ENCODE measurements around the gene RICTOR.
"Not testable (repeated sequence)": the region's sequence is repeated elsewhere in the genome, so short reads cannot be mapped to it uniquely, and the experiment has no call there.

The RICTOR gene

GRCh38 chr5:39014561-39014960 lies 59.6 kb downstream of the RICTOR start:
- DNase-seq (ENCODE audit: low read depth in 1 of 2, low spot score in 1 of 2) = no peak

GRCh38 chr5:39013938-39014337 lies 60.3 kb downstream of the RICTOR start:
- DNase-seq (ENCODE audit: low read depth in 1 of 2, low spot score in 1 of 2) = no peak

- DNase-seq (ENCODE audit: low read depth in 1 of 2, low spot score in 1 of 2) = not testable (repeated sequence)
These were observed 63.2 kb downstream of the RICTOR start for GRCh38 chr5:39010958-39011357.

- no peak for DNase-seq (ENCODE audit: low read depth in 1 of 2, low spot score in 1 of 2)
These were observed 64.2 kb downstream of the RICTOR start for GRCh38 chr5:39009981-39010380.

- DNase-seq (ENCODE audit: low read depth in 1 of 2, low spot score in 1 of 2) = no peak
These were observed 64.9 kb downstream of the RICTOR start for GRCh38 chr5:39009280-39009679.

- DNase-seq (ENCODE audit: low read depth in 1 of 2, low spot score in 1 of 2) = no peak
These were observed 67.5 kb downstream of the RICTOR start for GRCh38 chr5:39006650-39007049.

- no peak for DNase-seq (ENCODE audit: low read depth in 1 of 2, low spot score in 1 of 2)
These were observed 68.5 kb downstream of the RICTOR start for GRCh38 chr5:39005566-39006232.

GRCh38 chr5:39001683-39002082 lies 72.5 kb downstream of the RICTOR start:
- no peak for DNase-seq (ENCODE audit: low read depth in 1 of 2, low spot score in 1 of 2)

- DNase-seq (ENCODE audit: low read depth in 1 of 2, low spot score in 1 of 2) = no peak
These were observed 75.2 kb downstream of the RICTOR start for GRCh38 chr5:38999037-38999436.

GRCh38 chr5:38997591-38997990 lies 76.6 kb downstream of the RICTOR start:
- DNase-seq (ENCODE audit: low read depth in 1 of 2, low spot score in 1 of 2) = no peak

GRCh38 chr5:38996123-38996522 lies 78.1 kb downstream of the RICTOR start:
- no peak for DNase-seq (ENCODE audit: low read depth in 1 of 2, low spot score in 1 of 2)

- no peak for DNase-seq (ENCODE audit: low read depth in 1 of 2, low spot score in 1 of 2)
These were observed 79.8 kb downstream of the RICTOR start for GRCh38 chr5:38994324-38994927.

- not testable (repeated sequence) for DNase-seq (ENCODE audit: low read depth in 1 of 2, low spot score in 1 of 2)
These were observed 84.1 kb downstream of the RICTOR start for GRCh38 chr5:38989974-38990719.

- no peak for DNase-seq (ENCODE audit: low read depth in 1 of 2, low spot score in 1 of 2)
These were observed 88.2 kb downstream of the RICTOR start for GRCh38 chr5:38985909-38986452.

GRCh38 chr5:38979535-38979934 lies 94.7 kb downstream of the RICTOR start:
- DNase-seq (ENCODE audit: low read depth in 1 of 2, low spot score in 1 of 2) = no peak

- DNase-seq (ENCODE audit: low read depth in 1 of 2, low spot score in 1 of 2) = no peak
These were observed 96.2 kb downstream of the RICTOR start for GRCh38 chr5:38978036-38978435.

GRCh38 chr5:38968665-38969064 lies 105.5 kb downstream of the RICTOR start:
- no peak for DNase-seq (ENCODE audit: low read depth in 1 of 2, low spot score in 1 of 2)

- no peak for DNase-seq (ENCODE audit: low read depth in 1 of 2, low spot score in 1 of 2)
These were observed 112.5 kb downstream of the RICTOR start for GRCh38 chr5:38961691-38962090.

GRCh38 chr5:38953426-38954012 lies 120.7 kb downstream of the RICTOR start:
- DNase-seq (ENCODE audit: low read depth in 1 of 2, low spot score in 1 of 2) = no peak

GRCh38 chr5:38948501-38948900 lies 125.7 kb downstream of the RICTOR start:
- DNase-seq (ENCODE audit: low read depth in 1 of 2, low spot score in 1 of 2) = no peak

- DNase-seq (ENCODE audit: low read depth in 1 of 2, low spot score in 1 of 2) = no peak
These were observed 129.9 kb downstream of the RICTOR start for GRCh38 chr5:38944282-38944681.

GRCh38 chr5:38941912-38942311 lies 132.3 kb downstream of the RICTOR start:
- no peak for DNase-seq (ENCODE audit: low read depth in 1 of 2, low spot score in 1 of 2)

Data from activated CD4-positive, alpha-beta T cell treated with anti-CD3 and anti-CD28 coated beads, Interleukin-2, amount 50 U/mL, for 24 hours (primary cell).